CD4-positive, alpha-beta T cell treated with Interferon gamma for 1 hour (primary cell): ENCODE measurements around the gene IFT25.

Experiments used
- DNase-seq: peaks from one replicate; pipeline ENCODE4 v3.0.0-alpha.2; 2020

Gene IFT25

GRCh38 chr1:53956308-53957168, 11.0 kb upstream of the IFT25 start:
- no peak for DNase-seq

- no peak for DNase-seq
Observed at GRCh38 chr1:53954128-53954527, 8.6 kb upstream of the IFT25 start.

GRCh38 chr1:53951697-53952096, 6.2 kb upstream of the IFT25 start:
- no peak for DNase-seq

GRCh38 chr1:53949023-53949990, 3.8 kb upstream of the IFT25 start:
- DNase-seq, result no peak

- no peak for DNase-seq
Observed at GRCh38 chr1:53948291-53948690, 2.8 kb upstream of the IFT25 start.

- no peak for DNase-seq
Observed at GRCh38 chr1:53947172-53947907, 1.8 kb upstream of the IFT25 start.

- no peak for DNase-seq
Observed at GRCh38 chr1:53946252-53947171, 1.0 kb upstream of the IFT25 start, which contains the start of gene LRRC42. Gene LRRC42 (plus strand): TSS chr1:53946350. CDS start chr1:53952000, 5,650 bp downstream.

- no peak for DNase-seq
Observed at GRCh38 chr1:53945183-53945432, 391 bp downstream of the IFT25 start.

- no peak for DNase-seq
Observed at GRCh38 chr1:53944469-53945182, 873 bp downstream of the IFT25 start.

- no peak for DNase-seq
Observed at GRCh38 chr1:53943490-53944043, 1.9 kb downstream of the IFT25 start.

GRCh38 chr1:53943090-53943489, 2.4 kb downstream of the IFT25 start:
- DNase-seq, result no peak

GRCh38 chr1:53942127-53942957, 3.2 kb downstream of the IFT25 start:
- no peak for DNase-seq

GRCh38 chr1:53938136-53938830, 7.2 kb downstream of the IFT25 start:
- DNase-seq, result no peak

GRCh38 chr1:53936430-53936829, 9.1 kb downstream of the IFT25 start:
- DNase-seq, result no peak

- DNase-seq, result no peak
Observed at GRCh38 chr1:53934170-53934765, 11.2 kb downstream of the IFT25 start.

GRCh38 chr1:53931523-53931922, 14.0 kb downstream of the IFT25 start:
- no peak for DNase-seq

GRCh38 chr1:53930932-53931331, 14.6 kb downstream of the IFT25 start:
- no peak for DNase-seq

- no peak for DNase-seq
Observed at GRCh38 chr1:53929246-53929960, 16.1 kb downstream of the IFT25 start.
